OCI-M2 (cell line): ENCODE measurements around the gene PROB1.

ENCODE experiments used
- DNase-seq: peaks from one replicate; lab custom pipeline; 2025; ENCODE audit not compliant: unreplicated experiment; lab: John Stamatoyannopoulos, UW

PROB1 gene

DNA sequence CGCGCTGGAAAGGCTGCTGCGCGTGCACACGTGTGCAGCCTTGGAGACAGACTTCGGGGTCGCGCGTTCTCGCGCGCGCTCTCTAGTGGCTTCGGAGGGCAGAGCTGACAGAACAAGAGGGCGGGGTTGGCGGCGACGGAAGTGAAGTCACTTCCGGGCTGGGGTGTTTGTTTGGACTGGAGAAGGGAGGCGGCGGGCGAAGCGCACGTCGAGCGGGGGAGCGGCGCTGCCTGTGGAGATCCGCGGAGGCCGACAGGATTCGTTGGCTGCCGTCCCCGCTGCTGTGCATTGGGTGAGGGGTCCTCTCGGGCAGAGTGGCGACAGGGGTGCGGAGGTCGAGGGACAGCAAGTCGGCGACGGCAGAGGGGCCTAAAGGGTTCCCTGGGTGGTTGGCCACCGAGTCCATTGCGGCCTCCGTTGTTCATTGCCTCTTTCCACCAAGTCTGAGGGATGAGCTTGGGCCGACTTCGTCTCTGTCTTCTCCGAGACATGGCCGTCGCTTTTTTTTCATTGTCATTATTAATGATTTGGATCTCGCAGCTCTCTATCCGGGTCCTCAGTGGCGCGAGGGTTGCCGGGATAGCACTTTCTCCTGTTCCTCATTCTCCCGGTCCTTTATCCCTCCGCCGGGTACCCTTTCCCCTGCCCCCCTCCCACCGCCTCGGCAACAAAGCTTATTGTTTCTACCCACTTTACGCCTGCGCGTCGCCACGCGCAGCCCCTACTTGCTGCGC lies 53.0 kb downstream of the PROB1 start, which contains the start of gene PAIP2:
Gene PAIP2, plus strand, starts transcription at position 166 of the 734 bp plus-strand sequence. CDS start 21,931 bp downstream, outside the sequence.
- peak; percentile 56 for DNase-seq

DNA sequence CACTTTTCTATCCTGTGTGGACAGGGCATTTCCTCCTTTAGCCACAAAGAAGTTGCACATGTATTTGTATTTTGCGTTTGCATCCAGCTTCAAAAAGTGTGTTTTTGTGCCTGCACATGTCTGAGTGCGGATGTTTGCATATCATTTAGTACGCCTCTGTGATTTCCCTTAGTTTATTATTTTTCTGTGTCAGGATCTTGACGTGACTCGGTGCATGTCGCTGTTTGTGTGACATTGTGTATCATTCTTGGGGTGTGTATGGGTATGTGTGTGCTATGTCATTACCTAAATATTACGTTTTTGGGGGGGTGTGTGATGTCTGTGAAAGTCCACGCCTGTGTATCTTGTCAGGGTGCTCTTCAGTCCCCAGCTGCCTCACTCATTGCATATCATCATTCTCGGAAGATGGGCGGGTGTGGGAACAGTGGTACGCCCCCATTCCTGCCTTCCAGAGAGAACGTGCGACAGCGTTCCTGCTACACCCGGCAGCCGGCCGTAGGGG lies 53.7 kb downstream of the PROB1 start:
- DNase-seq = no peak
